Pulmonary artery endothelial cell (primary cell): ENCODE data around the gene CCDC183. TPM values are rescaled to one million over a fixed set of nuclear protein-coding genes. Genes with fewer than 3 reads are reported as not detected.

ENCODE experiments used
- DNase-seq: peaks from one replicate; pipeline ENCODE4 v3.0.0-alpha.2; 2011; ENCODE audit warnings: low read depth, low spot score
- total RNA-seq: library from RNA; depleted of rRNA; stranded (reverse); fragments of >200 nt; gene quantifications from 2 replicates; pipeline ENCODE4 v1.2.3, GENCODE V29; 2014

CCDC183 gene
- total RNA-seq, 1 donor from 2014 or later = 0.26 TPM

GRCh38 chr9:136849038-136849959 lies 53.2 kb downstream of the CCDC183 start, which contains the start of gene PHPT1:
Gene PHPT1 (plus strand): TSS chr9:136849409. CDS start chr9:136849431, 22 bp downstream.
- DNase-seq = peak; percentile 96

GRCh38 chr9:136849960-136850865 lies 54.1 kb downstream of the CCDC183 start:
- no peak for DNase-seq

- DNase-seq = no peak
Measured at GRCh38 chr9:136850866-136851775, 55.0 kb downstream of the CCDC183 start.

DNA sequence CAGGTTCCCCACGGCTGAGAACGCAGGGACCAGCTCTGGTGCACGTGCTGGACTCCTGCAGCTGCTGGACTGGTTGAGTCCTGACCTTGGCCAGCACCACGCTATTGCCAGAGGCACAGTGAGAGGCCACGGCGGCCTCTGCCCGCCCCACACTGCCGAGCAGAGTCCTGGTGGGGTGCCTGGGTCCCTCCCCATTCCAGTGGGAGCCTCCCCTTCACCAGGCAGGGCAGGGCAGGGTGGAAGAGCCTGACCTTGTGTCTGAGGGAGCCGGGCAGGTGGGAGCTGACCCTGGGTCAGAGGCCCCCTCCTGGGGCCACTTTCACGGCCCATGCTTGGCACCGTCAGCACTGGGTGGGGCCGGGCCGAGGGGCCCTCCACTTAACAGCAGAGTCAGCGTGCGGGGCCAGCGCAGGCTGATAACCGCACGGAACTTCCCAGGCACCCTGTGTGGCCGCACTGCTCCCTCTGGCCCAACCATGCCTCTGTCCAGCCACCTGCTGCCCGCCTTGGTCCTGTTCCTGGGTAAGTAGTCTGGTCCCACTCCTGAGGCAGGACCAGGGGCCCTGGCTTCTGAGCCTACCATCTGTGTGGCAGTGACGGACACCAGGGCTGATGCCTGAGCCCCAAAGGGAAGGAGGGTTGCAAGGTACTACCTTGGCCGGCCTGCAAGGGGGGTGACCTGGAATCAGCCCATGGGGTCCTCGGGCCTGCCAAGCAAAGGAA lies 56.0 kb downstream of the CCDC183 start, which contains the start of gene MAMDC4:
Gene MAMDC4, plus strand, starts transcription at position 406 of the 723 bp plus-strand sequence. Its CDS starts 71 bp downstream, at position 477.
- no peak for DNase-seq

- DNase-seq = no peak
Measured at GRCh38 chr9:136852664-136853595, 56.8 kb downstream of the CCDC183 start.

GRCh38 chr9:136853596-136854112 lies 57.5 kb downstream of the CCDC183 start:
- DNase-seq = no peak

GRCh38 chr9:136854113-136854841 lies 58.1 kb downstream of the CCDC183 start:
- DNase-seq = no peak

DNA sequence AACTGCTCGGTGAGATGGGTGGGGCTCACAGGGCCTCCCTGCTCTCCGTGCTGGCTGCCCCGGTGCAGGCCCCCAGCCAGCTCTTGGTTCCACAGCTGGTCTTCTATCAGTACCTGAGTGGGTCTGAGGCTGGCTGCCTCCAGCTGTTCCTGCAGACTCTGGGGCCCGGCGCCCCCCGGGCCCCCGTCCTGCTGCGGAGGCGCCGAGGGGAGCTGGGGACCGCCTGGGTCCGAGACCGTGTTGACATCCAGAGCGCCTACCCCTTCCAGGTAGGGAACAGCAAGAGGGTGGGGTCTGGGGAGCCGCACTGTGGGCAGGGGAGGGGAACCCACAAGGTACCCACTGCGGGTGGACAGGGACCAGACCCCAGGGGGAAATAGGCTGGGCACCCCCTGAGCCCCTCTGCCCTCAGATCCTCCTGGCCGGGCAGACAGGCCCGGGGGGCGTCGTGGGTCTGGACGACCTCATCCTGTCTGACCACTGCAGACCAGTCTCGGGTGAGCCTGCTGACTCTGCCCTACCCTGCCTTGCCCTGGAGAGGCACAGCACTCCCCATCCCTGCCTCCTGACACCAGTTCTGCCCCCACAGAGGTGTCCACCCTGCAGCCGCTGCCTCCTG lies 58.8 kb downstream of the CCDC183 start:
- no peak for DNase-seq

DNA sequence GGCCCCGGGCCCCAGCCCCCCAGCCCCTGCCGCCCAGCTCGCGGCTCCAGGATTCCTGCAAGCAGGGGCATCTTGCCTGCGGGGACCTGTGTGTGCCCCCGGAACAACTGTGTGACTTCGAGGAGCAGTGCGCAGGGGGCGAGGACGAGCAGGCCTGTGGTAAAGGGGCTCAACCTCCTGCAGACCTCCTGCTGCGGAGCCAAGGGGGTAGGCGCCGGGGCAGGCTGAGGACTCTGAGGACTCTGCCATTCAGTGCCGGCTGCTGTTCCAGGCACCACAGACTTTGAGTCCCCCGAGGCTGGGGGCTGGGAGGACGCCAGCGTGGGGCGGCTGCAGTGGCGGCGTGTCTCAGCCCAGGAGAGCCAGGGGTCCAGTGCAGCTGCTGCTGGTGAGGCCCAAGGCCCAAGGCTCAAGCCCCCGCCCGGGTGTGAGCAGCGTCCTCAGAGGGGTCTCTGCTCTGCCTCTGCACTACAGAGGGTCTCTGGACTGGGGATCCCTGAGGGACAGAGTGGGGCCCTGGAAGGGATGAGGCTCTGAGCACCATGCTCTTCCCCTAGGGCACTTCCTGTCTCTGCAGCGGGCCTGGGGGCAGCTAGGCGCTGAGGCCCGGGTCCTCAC lies 59.4 kb downstream of the CCDC183 start:
- no peak for DNase-seq

GRCh38 chr9:136856079-136856476 lies 59.9 kb downstream of the CCDC183 start:
- DNase-seq = no peak

GRCh38 chr9:136856541-136857141 lies 60.5 kb downstream of the CCDC183 start:
- DNase-seq = no peak

DNA sequence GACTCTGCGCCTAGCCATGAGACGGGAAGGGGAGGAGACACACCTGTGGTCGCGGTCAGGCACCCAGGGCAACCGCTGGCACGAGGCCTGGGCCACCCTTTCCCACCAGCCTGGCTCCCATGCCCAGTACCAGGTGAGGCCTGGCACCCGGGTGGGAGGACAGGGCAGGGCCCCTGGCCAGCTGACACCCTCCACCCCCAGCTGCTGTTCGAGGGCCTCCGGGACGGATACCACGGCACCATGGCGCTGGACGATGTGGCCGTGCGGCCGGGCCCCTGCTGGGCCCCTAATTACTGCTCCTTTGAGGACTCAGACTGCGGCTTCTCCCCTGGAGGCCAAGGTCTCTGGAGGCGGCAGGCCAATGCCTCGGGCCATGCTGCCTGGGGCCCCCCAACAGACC lies 61.0 kb downstream of the CCDC183 start:
- DNase-seq = no peak

Other genes starting within 250 kb of the CCDC183 start
- gene EGFL7, start 133.4 kb upstream of the CCDC183 start, total RNA-seq = 450 and 500 TPM in 2 replicates
- gene AGPAT2, start 108.9 kb upstream of the CCDC183 start, total RNA-seq = 48.9 and 49.9 TPM in 2 replicates
- 152 and 177 TPM in 2 replicates for gene DIPK1B, start 83.8 kb upstream of the CCDC183 start, total RNA-seq
- gene LCN10, start 53.4 kb upstream of the CCDC183 start, total RNA-seq = under 0.01 TPM in 1 of 2 replicates, not detected in the other
- not detected in 2 replicates for gene LCN6, start 47.8 kb upstream of the CCDC183 start, total RNA-seq
- gene LCN8, start 38.1 kb upstream of the CCDC183 start, total RNA-seq = not detected in 2 replicates
- not detected in 2 replicates for gene LCN15, start 31.8 kb upstream of the CCDC183 start, total RNA-seq
- 47.5 and 73.2 TPM in 2 replicates for gene TMEM141, start 5.0 kb upstream of the CCDC183 start, total RNA-seq
- 85.5 and 96.1 TPM in 2 replicates for gene RABL6, start 11.6 kb downstream of the CCDC183 start, total RNA-seq
- gene AJM1, start 46.1 kb downstream of the CCDC183 start, total RNA-seq = 0.66 and 0.78 TPM in 2 replicates
- gene PHPT1, start 53.1 kb downstream of the CCDC183 start, total RNA-seq = 150 and 171 TPM in 2 replicates
- 0.86 and 2.1 TPM in 2 replicates for gene MAMDC4, start 56.0 kb downstream of the CCDC183 start, total RNA-seq
- gene EDF1, start 70.0 kb downstream of the CCDC183 start, total RNA-seq = 279 and 309 TPM in 2 replicates
- 12.7 and 23.9 TPM in 2 replicates for gene TRAF2, start 90.2 kb downstream of the CCDC183 start, total RNA-seq
- 171 and 182 TPM in 2 replicates for gene FBXW5, start 148.4 kb downstream of the CCDC183 start, total RNA-seq
- 0.67 TPM in 1 of 2 replicates, not detected in the other for gene C8G, start 148.9 kb downstream of the CCDC183 start, total RNA-seq
- gene LCN12, start 155.9 kb downstream of the CCDC183 start, total RNA-seq = not detected in 2 replicates
- gene PTGDS, start 181.2 kb downstream of the CCDC183 start, total RNA-seq = not detected in 2 replicates
- gene LCNL1, start 186.7 kb downstream of the CCDC183 start, total RNA-seq = not detected in 2 replicates
- gene PAXX, start 196.1 kb downstream of the CCDC183 start, total RNA-seq = 17.8 and 18.0 TPM in 2 replicates
- gene CLIC3, start 200.2 kb downstream of the CCDC183 start, total RNA-seq = 0.33 and 0.46 TPM in 2 replicates
- 7.9 and 15.7 TPM in 2 replicates for gene ABCA2, start 231.9 kb downstream of the CCDC183 start, total RNA-seq
- not detected in 2 replicates for gene FUT7, start 235.8 kb downstream of the CCDC183 start, total RNA-seq
- gene NPDC1, start 249.8 kb downstream of the CCDC183 start, total RNA-seq = 31.2 and 33.0 TPM in 2 replicates